ENCODE results near the gene CHRNA4. TPM values are rescaled to one million over a fixed set of nuclear protein-coding genes. Genes with fewer than 3 reads are reported as not detected.

Gene CHRNA4
- total RNA-seq, 2 donors from 2014 or later = not detected

DNA sequence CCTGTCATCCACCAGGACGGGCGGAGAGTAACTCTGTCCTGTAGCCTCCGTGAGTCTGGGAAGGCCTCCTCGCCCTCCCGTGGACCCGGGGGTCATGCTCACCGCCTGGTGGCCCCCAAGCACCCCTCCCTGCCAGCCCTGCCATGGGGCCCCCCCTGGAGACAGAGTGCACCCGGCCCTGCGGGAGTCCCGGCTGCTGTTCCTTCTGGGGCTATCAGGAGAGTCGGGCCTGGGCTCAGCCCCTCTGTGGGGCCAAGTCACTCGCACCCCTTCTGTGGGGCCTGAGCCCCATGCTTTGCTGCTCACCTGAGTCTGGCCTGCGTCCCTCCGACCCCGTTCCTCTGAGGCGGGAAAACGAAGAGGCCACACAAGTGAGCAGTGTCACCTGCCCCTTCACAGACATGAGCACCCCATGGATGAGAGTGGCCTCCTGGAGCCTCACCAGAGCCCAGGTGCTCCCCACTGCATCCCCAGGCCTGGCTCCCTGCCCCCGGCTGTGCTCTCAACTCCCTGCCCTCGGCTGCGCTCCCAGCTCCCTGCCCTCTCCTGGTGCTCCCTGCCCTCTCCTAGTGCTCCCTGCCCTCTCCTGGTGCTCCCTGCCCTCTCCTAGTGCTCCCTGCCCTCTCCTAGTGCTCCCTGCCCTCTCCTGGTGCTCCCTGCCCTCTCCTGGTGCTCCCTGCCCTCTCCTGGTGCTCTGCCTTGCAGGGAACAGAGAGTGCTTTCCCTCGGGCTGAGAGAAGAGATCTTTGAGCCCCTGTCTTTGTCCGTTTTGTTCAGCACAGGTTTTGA, 4.6 kb upstream of the CHRNA4 start:
- Mint-ChIP-seq H3K27ac (no peak overlapping the region), H3K27me3 (peaks cover 15% of the 10 kb centered on the region), H3K36me3 (ENCODE audit: low read depth) (no peaks in the 10 kb centered on the region), H3K9me3 (no peaks in the 10 kb centered on the region), H3K4me1 (no peaks in the 10 kb centered on the region), H3K4me3 (no peak overlapping the region)
- no peak for ATAC-seq (replicated peaks)

DNA sequence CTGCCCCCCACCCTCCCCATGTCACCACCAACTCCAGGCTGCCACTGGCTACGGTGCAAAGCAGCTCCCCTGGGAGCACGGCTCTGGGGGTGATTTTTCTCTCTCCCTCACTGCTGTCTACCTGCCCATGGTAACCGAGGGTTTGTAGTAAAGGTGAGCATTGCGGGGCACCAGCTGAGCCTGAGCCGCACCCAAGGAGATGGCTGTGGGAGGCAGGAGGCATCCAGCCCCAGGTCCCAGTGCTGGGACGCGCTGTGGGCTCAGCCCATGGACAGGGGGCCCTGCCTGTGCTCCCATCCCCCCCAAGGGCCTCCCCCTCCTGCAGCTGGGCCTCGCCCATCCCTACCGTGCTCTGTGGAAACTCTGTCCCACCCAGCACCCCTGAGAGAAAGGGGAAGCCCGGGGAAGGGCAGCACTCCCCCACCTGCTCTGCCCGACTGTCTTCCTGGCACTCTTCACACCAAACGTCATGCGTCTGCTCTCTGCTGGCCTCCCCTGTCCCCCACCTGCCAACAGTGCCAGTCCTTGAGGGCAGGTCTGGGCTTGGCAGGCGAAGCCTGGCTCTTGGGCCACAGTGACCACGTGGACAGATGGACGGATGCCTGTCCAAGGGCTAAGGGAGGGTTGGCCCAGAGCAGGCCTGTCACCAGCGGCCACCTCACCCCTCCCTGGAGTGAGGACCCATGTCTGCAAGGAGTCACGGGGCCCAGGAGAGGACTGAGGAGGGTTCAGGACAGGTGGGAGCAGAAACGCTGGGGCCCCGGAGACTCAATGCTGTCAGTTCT, 3.8 kb upstream of the CHRNA4 start:
- H3K36me3 Mint-ChIP-seq (ENCODE audit: low read depth) = no peaks in the 10 kb centered on the region
- H3K27ac Mint-ChIP-seq = no peak overlapping the region
- ATAC-seq (replicated peaks) = no peak
- no peaks in the 10 kb centered on the region for H3K4me1 Mint-ChIP-seq
- H3K9me3 Mint-ChIP-seq = no peaks in the 10 kb centered on the region
- H3K4me3 Mint-ChIP-seq = no peak overlapping the region
- H3K27me3 Mint-ChIP-seq = peaks cover 15% of the 10 kb centered on the region

DNA sequence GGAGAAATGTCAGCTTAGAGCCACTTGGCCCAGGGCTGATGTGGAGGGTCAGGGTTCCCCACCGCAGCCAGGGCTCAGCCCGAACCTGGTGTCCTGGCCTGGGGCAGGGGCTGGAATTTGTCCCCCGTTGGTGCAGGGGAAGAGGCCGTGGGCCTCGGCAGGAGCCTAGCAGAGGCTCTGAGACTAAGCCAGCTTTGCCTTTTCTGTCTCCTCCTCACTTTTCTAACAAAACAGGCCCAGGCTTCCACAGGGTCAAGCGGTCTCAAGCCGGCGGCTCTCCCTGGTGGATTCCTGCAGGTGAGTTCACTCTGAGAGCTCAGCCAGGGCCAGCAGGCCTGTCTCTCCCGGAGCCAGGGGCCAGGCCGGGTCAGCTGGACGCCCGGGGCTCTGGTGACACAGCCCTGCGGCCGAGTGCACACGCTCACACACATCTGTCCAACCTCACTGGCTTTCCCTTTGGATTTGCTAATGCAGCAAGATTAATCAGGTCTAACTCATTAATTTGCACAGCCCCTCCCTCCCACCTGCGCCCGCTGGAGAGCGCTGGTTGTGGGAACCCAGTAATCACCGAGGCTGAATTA, 2.9 kb upstream of the CHRNA4 start:
- Mint-ChIP-seq H3K4me1 (no peaks in the 10 kb centered on the region), H3K27me3 (peaks cover 18% of the 10 kb centered on the region), H3K4me3 (no peak overlapping the region), H3K27ac (no peak overlapping the region), H3K36me3 (ENCODE audit: low read depth) (no peaks in the 10 kb centered on the region), H3K9me3 (no peaks in the 10 kb centered on the region)
- no peak for ATAC-seq (replicated peaks)

DNA sequence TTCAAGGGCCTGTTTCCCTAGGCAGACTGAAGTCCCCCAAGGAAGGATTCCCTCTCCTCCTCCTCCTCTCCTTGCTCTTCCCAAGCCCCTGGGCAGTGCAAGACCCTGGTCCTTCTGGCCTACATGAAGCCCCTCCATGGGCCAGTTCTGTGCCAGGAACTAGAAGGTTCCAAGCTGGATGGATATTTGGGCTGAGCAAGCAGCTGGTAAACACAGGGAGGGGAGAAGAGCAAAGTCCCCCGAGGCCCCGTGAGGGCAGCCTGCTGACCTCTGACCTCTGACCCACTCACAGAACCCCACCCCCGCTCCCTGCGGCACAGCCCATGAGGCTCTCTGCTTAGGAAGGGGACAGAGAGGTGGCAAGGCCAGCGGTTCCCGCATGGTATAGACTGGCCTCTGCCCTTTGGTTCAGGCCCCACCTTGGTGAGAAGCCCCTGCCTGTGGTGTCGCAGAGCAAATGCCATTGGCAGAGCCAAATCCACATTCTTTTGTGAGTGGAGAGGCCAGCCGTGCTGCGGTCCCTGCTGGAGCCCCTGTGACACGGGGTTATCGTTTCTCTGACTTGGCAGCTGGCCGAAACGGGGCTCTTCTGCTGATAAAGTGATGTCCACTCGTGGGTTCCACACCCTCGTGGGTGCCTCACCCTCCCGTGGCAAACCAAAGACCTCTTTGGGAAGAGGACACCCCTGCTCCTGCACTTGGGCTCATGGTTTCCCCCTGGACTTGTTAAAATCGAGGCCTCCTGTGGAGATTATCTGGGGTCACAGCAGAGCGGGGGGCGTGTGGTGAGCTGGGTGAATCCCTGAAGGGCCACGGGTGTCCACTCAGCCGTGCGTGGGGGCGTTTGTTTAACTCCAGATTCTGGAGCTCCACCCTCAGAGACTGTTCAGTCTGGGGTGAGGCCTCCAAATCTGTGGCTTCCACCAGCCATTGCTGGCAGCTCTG, 2.1 kb upstream of the CHRNA4 start:
- no peaks in the 10 kb centered on the region for H3K9me3 Mint-ChIP-seq
- no peaks in the 10 kb centered on the region for H3K4me1 Mint-ChIP-seq
- H3K27me3 Mint-ChIP-seq = peaks cover 18% of the 10 kb centered on the region
- H3K36me3 Mint-ChIP-seq (ENCODE audit: low read depth) = no peaks in the 10 kb centered on the region
- no peak overlapping the region for H3K4me3 Mint-ChIP-seq
- no peak for ATAC-seq (replicated peaks)
- H3K27ac Mint-ChIP-seq = no peak overlapping the region

DNA sequence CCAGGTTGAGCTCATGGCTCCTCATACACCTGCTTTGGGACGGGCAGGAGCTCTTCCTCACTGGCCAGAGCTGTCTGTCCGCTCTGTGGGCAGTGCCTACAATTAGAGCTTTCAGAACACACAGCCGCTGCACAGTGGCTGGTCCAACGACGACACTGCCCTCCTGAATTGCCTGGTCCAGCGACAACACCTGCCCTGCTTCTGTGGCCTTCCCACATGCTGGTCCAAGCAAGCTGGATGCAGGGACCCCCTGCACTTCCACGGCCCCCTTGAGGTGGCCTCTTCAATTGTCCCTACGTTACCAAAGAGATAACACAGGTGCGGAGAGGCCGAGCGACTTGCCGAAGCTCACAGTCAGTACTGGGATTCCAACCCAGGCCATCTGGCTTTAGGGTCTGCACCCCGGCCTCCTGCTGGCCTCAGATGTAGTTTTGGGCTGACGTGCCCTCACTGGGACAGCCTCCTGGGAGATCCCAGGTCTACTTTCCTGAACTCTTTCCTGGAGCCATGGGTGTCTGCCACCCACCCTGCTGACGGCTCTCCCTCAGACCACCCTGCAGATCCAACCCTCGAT, 1.4 kb upstream of the CHRNA4 start:
- Mint-ChIP-seq H3K4me1 (no peaks in the 10 kb centered on the region), H3K4me3 (no peak overlapping the region), H3K36me3 (ENCODE audit: low read depth) (no peaks in the 10 kb centered on the region), H3K27me3 (peaks cover 18% of the 10 kb centered on the region), H3K9me3 (no peaks in the 10 kb centered on the region), H3K27ac (no peak overlapping the region)
- no peak for ATAC-seq (replicated peaks)

DNA sequence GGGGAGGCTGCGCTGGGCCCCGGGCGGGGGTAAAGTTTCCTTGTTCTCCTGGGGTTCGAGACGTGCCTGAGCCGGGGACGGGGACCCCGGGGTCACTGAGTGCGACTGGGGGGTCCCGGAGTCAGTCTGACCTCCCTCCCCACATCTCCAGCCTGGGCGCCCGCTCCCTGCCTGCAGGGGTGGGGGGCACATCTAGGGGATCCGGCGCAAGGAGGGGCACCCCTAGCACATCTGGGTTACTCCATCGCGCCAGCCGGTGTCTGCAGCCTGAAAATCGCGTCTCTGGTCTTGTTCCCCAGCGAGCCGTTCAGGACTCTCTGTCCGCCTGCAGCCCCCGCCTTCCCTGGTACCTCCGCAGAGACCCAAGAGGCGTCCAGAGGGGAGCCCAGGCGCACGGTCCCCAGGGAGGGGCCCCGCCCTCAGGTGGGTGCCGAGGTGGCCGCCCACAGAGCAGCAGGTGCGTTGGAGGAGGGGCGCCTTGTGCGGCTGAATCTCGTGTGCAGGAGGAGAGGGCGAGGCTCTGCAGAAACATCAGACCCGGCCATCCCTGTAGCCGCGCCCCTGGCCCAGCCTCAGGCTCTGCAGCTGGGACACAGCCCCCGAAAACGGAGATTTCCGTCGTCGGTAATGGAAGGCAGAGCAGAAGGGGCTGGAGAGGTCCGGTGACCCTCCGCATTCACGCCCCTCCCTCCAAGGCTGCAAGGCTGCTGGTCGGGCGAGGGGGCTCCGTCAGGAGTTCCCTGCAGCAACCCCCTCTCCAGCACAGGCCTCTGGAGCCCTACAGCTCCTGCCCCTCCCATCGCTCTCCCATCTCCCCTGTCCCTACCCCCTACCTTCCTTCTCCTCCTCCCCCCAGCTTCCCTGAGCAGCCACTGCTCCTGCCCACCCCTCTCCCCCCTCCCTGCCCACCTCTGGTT, 628 bp upstream of the CHRNA4 start:
- no peaks in the 10 kb centered on the region for H3K9me3 Mint-ChIP-seq
- H3K27me3 Mint-ChIP-seq = peaks cover 18% of the 10 kb centered on the region
- H3K4me1 Mint-ChIP-seq = no peaks in the 10 kb centered on the region
- peak; percentile 23 for ATAC-seq (replicated peaks)
- no peak overlapping the region for H3K27ac Mint-ChIP-seq
- no peak overlapping the region for H3K4me3 Mint-ChIP-seq
- H3K36me3 Mint-ChIP-seq (ENCODE audit: low read depth) = no peaks in the 10 kb centered on the region

DNA sequence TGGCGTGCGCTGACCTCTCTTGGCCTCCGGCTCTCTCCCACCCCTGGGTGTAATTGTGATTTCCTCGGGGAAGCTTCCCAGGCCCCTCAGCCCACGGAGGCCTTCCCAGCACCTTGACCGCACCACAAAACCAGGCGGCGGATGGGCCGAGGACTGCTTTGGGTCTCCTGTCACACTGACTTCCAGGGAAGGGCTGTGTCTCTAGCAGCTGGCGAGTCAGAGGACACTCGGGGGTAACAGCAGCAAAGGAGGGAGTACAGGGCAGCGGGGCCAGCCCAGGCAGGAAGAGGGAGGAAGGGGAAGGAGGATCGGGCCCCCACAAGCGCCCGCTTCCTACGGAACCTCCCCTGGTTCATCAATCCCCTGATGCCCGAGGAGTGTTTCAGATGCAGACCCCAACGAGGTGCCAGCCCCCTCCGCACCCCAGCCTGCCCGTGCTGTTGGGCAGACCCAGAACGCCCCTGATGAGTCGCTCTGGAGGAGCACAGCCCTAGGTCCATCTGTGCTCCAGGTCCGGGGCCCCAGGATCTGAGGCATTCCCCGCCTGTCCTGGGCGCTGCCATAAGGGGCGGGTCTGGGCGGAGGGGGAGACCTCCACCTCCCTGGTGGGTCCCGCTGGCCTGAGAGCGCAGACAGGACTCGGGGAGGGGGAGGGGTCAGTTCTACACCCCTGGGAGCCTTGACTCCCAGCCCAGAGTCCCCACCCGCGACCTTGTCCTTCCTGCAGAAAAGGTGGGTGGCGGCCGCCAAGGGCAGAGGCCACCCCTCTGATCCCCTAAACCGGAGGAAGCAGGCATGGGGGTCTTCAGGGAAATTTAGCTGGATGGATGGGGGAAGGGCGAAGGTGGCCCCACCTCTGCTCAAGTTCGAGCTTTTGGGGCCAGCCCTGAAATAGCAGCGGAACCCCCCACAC, 956 bp downstream of the CHRNA4 start:
- Mint-ChIP-seq H3K27me3 (peaks cover 13% of the 10 kb centered on the region), H3K4me3 (no peak overlapping the region), H3K36me3 (ENCODE audit: low read depth) (no peaks in the 10 kb centered on the region)

DNA sequence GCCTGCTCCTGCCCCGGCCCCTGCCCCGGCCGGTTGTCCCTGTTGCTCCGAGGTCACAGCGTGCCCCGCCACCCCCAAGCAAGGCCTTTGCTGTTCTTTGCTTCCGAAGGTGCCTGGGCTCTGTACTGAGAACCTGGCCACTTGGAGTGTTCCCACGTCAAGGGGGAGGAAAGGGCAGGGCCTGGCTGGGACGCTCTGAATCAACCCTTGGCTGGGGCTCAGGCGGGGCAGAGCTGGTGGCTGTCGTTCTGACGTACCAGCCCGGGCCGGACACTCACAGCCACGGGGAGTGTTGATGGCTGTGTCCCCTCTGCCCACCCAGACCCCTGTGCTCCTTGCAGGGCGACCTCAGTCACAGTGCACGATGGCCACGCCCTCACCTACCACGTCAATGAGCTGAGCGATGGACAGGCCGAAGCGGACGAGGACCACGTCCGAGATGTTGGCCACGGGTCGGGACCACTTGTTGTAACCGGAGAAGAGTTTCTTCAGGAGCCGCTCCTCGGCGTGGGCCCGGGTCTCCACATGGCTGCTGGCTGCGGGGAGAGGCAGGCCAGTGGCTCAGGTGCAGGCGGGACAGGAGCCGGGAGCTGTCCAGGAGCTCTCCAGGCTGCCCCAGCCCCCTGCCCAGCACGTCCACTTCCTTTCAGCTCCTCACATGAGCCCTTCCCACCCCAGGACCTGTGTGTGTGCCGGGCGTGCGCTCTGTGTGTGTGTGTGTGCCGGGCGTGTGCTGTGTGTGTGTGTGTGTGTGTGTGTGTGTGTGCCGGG, 1.8 kb downstream of the CHRNA4 start:
- H3K9me3 Mint-ChIP-seq = no peaks in the 10 kb centered on the region
- peaks cover 10% of the 10 kb centered on the region for H3K27me3 Mint-ChIP-seq
- H3K36me3 Mint-ChIP-seq (ENCODE audit: low read depth) = no peaks in the 10 kb centered on the region
- H3K4me1 Mint-ChIP-seq = no peaks in the 10 kb centered on the region
- ATAC-seq (replicated peaks) = no peak
- H3K4me3 Mint-ChIP-seq = no peak overlapping the region
- no peak overlapping the region for H3K27ac Mint-ChIP-seq

More for the DNA sequence above, 956 bp downstream of the CHRNA4 start:
- H3K4me1 Mint-ChIP-seq = no peaks in the 10 kb centered on the region
- ATAC-seq (replicated peaks) = no peak
- no peak overlapping the region for H3K27ac Mint-ChIP-seq
- no peaks in the 10 kb centered on the region for H3K9me3 Mint-ChIP-seq

DNA sequence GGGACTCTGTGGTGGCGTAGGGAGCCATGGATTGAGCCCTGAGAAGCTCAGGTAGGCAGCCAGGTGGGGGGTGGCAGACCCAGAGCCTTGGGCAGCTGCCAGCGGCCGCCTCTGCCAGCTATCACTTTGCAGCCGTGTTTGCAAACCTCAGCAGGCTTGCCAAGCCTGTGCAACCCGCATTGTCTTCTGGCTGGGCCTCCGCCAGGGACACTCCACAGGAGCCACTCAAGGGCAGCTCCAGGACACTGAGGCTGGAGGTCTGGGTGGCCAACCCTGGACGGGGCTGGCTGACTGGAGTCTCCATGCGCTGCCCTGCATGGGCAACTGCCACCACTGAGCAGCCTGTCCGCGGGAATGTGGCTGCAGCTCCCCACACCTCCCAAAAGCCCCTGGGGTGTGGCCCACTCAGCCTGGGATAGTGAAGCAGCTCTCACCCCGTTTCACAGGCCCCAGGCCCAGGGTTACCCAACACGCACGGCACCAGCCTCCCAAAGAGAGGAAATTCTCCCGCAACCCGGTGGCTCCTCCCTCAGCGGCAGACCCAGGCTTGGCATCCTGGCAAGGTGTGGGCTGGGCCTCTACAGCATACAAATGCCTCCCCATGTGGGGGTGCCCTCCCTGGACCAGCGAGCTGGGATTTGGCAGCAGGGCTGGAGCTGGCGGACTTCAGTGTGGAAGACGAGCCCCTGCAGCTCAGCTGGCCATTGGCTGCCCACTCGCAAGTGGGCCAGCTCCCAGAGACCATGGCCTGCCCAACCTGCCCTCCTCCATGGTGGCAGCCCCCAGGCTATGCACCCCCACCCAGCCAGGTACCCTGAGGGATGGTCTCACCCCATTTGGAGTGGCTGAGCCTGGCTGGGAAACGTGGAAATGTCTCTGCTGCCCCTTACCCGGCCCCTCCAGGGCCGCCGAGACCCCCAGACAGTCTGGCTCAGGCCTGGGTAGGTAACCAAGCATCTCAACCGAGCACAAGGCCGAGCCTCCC, 2.9 kb downstream of the CHRNA4 start:
- Mint-ChIP-seq H3K27me3 (peaks cover 10% of the 10 kb centered on the region), H3K9me3 (no peaks in the 10 kb centered on the region), H3K27ac (no peak overlapping the region), H3K4me1 (no peaks in the 10 kb centered on the region), H3K36me3 (ENCODE audit: low read depth) (no peaks in the 10 kb centered on the region), H3K4me3 (no peak overlapping the region)
- no peak for ATAC-seq (replicated peaks)

DNA sequence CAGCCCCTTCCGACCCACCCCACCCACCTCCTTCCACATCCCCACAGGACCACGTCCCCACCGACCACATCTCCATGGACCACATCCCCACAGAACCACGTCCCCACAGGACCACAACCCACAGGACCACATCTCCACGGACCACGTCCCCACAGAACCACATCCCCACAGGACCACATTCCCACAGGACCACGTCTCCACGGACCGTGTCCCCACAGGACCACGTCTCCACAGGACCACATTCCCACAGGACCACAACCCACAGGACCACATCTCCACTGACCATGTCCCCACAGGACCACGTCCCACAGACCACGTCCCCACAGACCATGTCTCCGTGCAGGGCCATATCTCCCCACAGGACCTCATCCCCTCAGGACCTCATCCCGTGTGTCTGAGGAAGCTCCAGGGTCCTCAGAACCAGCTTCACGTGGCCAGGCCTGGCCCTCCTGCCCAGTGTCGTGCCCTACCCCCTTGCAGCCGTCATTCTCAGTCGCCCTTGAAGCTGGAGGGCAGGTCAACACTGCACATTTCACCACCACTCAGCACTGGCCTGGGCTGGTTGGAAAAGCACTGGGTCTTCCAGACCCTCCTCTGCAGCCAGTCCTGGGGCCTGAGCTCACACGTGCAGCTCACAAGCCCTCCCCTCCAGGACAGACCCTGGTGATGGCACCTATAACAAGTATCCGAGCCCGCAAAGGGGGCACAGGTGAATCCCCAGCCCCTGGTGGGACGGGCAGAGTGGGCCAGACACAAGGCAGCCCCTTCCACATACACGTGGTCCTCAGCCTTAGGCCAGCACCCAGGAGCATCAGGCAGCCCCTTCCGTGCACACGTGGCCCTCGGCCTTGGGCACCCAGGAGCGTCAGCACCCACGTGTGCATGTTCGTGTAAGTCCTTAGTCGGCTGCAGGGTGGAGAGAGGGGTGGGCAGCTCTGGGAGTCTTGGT, 3.9 kb downstream of the CHRNA4 start:
- H3K27ac Mint-ChIP-seq = no peak overlapping the region
- ATAC-seq (replicated peaks) = no peak
- H3K36me3 Mint-ChIP-seq (ENCODE audit: low read depth) = no peaks in the 10 kb centered on the region
- no peak overlapping the region for H3K4me3 Mint-ChIP-seq
- no peaks in the 10 kb centered on the region for H3K9me3 Mint-ChIP-seq
- H3K4me1 Mint-ChIP-seq = no peaks in the 10 kb centered on the region
- H3K27me3 Mint-ChIP-seq = peaks cover 3% of the 10 kb centered on the region
